GM12875 (cell line): ENCODE measurements around the gene SMARCB1.

ENCODE experiments used
- H3K4me3 ChIP-seq: one replicate; pipeline ENCODE4 v1.5.1; 2011; ENCODE audit warnings: low read depth, low read length, control low read depth
- CTCF ChIP-seq: IDR thresholded peaks from 2 replicates; pipeline ENCODE4 v1.5.1; 2011; ENCODE audit warnings: low read depth, mild to moderate bottlenecking, control low read depth, inconsistent platforms, low read length, moderate library complexity, borderline replicate concordance; ENCODE audit not compliant: insufficient read depth

Gene SMARCB1

GRCh38 chr22:23817146-23817545 lies 30.4 kb downstream of the SMARCB1 start:
- no peak for TF ChIP-seq CTCF
- H3K4me3 ChIP-seq: no peak overlapping the region

- H3K4me3 ChIP-seq: no peak overlapping the region
These were observed 31.8 kb downstream of the SMARCB1 start for GRCh38 chr22:23818541-23818940.

GRCh38 chr22:23820748-23821211 lies 34.0 kb downstream of the SMARCB1 start:
- TF ChIP-seq CTCF: no peak

More at GRCh38 chr22:23818541-23818940, 31.8 kb downstream of the SMARCB1 start:
- TF ChIP-seq CTCF: no peak

GRCh38 chr22:23822101-23822671 lies 35.4 kb downstream of the SMARCB1 start:
- TF ChIP-seq CTCF: no peak
- no peak overlapping the region for H3K4me3 ChIP-seq

More at GRCh38 chr22:23820748-23821211, 34.0 kb downstream of the SMARCB1 start:
- H3K4me3 ChIP-seq: no peak overlapping the region

- no peak for TF ChIP-seq CTCF
- no peak overlapping the region for H3K4me3 ChIP-seq
These were observed 36.6 kb downstream of the SMARCB1 start for GRCh38 chr22:23823331-23823791.

GRCh38 chr22:23824476-23825245 lies 37.9 kb downstream of the SMARCB1 start:
- no peak for TF ChIP-seq CTCF
- no peak overlapping the region for H3K4me3 ChIP-seq
